Endothelial cell of umbilical vein (primary cell): ENCODE measurements around the gene FYTTD1. TPM values are rescaled to one million over a fixed set of nuclear protein-coding genes. Genes with fewer than 3 reads are reported as not detected.

Experiments
- BruUV-seq: library from RNA; stranded (reverse); fragments of 400-500 nt; replicated peaks from 2 replicates; lab custom pipeline; 2021; lab: Mats Ljungman, UMichigan
- CTCF ChIA-PET: fragments of 300-600, 350-600 bp; sonication (Branson Sonifier 250); formaldehyde crosslinking; loops from one replicate; lab custom pipeline; 2021; ENCODE audit warnings: antibody characterized with exemption, inconsistent platforms; lab: Charles Lee
- POLR2A ChIA-PET: fragments of 300-600, 350-600 bp; sonication (Branson Sonifier 250); formaldehyde crosslinking; loops from one replicate; lab custom pipeline; 2021; ENCODE audit warnings: antibody characterized with exemption, inconsistent platforms; lab: Charles Lee
- DNase-seq: peaks from one replicate; pipeline ENCODE4 v3.0.0-alpha.2; 2011; ENCODE audit warnings: low read depth, low spot score
- FAIRE-seq: peaks from 2 replicates; lab custom pipeline; 2011; peaks lifted over from hg19 to GRCh38; lab: Jason Lieb, UNC
- H2AFZ ChIP-seq: 2 replicates; pipeline ENCODE4 v1.6.0; 2012; ENCODE audit warnings: low read depth, low read length, control low read depth, inconsistent platforms
- H3K27ac ChIP-seq: 2 replicates; pipeline ENCODE4 v1.5.1; 2011; ENCODE audit warnings: low read depth, mild to moderate bottlenecking, control low read depth, low read length, moderate library complexity; ENCODE audit not compliant: insufficient read depth
- H3K27me3 ChIP-seq, 2 experiments: 2 replicates each; pipeline versions ENCODE4 v1.6.0 to v1.6.1; 2011; ENCODE audit warnings: low read length in 2 of 2, mixed read lengths in 1 of 2; ENCODE audit not compliant: control insufficient read depth in 2 of 2, insufficient read depth in 2 of 2
- H3K36me3 ChIP-seq, 2 experiments: 2 replicates in 1 of 2; 3 replicates in 1 of 2; pipeline ENCODE4 v1.5.1; 2011; ENCODE audit warnings: low read length in 2 of 2, mild to moderate bottlenecking in 1 of 2, moderate library complexity in 1 of 2; ENCODE audit not compliant: control insufficient read depth in 2 of 2, insufficient read depth in 2 of 2; ENCODE audit errors: extremely low read depth in 1 of 2
- H3K4me1 ChIP-seq: 3 replicates; pipeline ENCODE4 v1.5.1; 2011; ENCODE audit warnings: mild to moderate bottlenecking, low read length; ENCODE audit not compliant: control insufficient read depth, insufficient read depth; ENCODE audit errors: extremely low read depth
- H3K4me2 ChIP-seq: 2 replicates; pipeline ENCODE4 v1.6.1; 2011; ENCODE audit warnings: low read length, control low read depth, mixed read lengths; ENCODE audit not compliant: insufficient read depth
- H3K4me3 ChIP-seq, 3 experiments: fragments of 200-600 bp in 1 of 3; sonication (generic), shearing (Covaris generic) in 1 of 3; replicated peaks in 1 of 3; 2 replicates each; pipeline ENCODE4 v1.5.1; 2011 to 2016; ENCODE audit warnings: control low read depth in 3 of 3, low read length in 3 of 3, mild to moderate bottlenecking in 2 of 3, inconsistent platforms in 1 of 3, low read depth in 1 of 3, moderate library complexity in 1 of 3; ENCODE audit not compliant: insufficient read depth in 1 of 3
- H3K79me2 ChIP-seq: 2 replicates; pipeline ENCODE4 v1.6.0; 2012; ENCODE audit warnings: low read length, inconsistent platforms; ENCODE audit not compliant: control insufficient read depth, insufficient read depth
- H3K9ac ChIP-seq: replicated peaks from 2 replicates; pipeline ENCODE3; 2011; ENCODE audit warnings: low read length, control low read depth; ENCODE audit not compliant: insufficient read depth; ENCODE audit errors: extremely low read depth
- H3K9me1 ChIP-seq: replicated peaks from 3 replicates; pipeline ENCODE4 v1.6.0; 2011; ENCODE audit warnings: mild to moderate bottlenecking, low read length; ENCODE audit not compliant: control insufficient read depth, insufficient read depth; ENCODE audit errors: extremely low read depth
- H3K9me3 ChIP-seq: replicated peaks from 2 replicates; pipeline ENCODE4 v1.5.1; 2012; ENCODE audit warnings: low read length, inconsistent platforms; ENCODE audit not compliant: control insufficient read depth, insufficient read depth
- H4K20me1 ChIP-seq: replicated peaks from 2 replicates; pipeline ENCODE3; 2011; ENCODE audit warnings: mild to moderate bottlenecking, low read length; ENCODE audit not compliant: control insufficient read depth, insufficient read depth; ENCODE audit errors: extremely low read depth
- CTCF ChIP-seq, 2 donors: IDR thresholded peaks; 1 replicate in 1 of 2; 2 replicates in 1 of 2; pipeline ENCODE4 v1.5.1; 2011; ENCODE audit warnings: low read length in 2 of 2, mild to moderate bottlenecking in 2 of 2, moderate library complexity in 2 of 2, control low read depth in 1 of 2, inconsistent platforms in 1 of 2, low read depth in 1 of 2; ENCODE audit not compliant: insufficient read depth in 1 of 2; ENCODE audit errors: extremely low read depth in 1 of 2
- EZH2 ChIP-seq: IDR thresholded peaks from 2 replicates; pipeline ENCODE4 v1.6.1; 2012; ENCODE audit warnings: borderline replicate concordance, low read depth, mild to moderate bottlenecking, moderate library complexity, low read length, inconsistent platforms; ENCODE audit not compliant: severe bottlenecking
- FOS ChIP-seq: IDR thresholded peaks from 2 replicates; pipeline ENCODE4 v1.6.1; 2011; ENCODE audit warnings: mild to moderate bottlenecking, low read length, moderate library complexity, borderline replicate concordance; ENCODE audit not compliant: insufficient read depth
- GATA2 ChIP-seq: IDR thresholded peaks from 2 replicates; pipeline ENCODE4 v1.7.0; 2011; ENCODE audit warnings: low read depth, mild to moderate bottlenecking, moderate library complexity, mixed read lengths, low read length; ENCODE audit not compliant: insufficient read length, insufficient read depth
- JUN ChIP-seq: IDR thresholded peaks from 2 replicates; pipeline ENCODE4 v1.6.1; 2011; ENCODE audit warnings: borderline replicate concordance, low read depth; ENCODE audit not compliant: insufficient read length, insufficient read depth
- MAX ChIP-seq: IDR thresholded peaks from 2 replicates; pipeline ENCODE4 v1.6.1; 2011; ENCODE audit not compliant: insufficient read depth, insufficient read length
- MYC ChIP-seq: IDR thresholded peaks from one replicate; pipeline ENCODE4 v1.6.1; 2011; ENCODE audit warnings: mild to moderate bottlenecking, low read depth, low read length
- POLR2A ChIP-seq: IDR thresholded peaks from 2 replicates; pipeline ENCODE4 v1.6.1; 2012; ENCODE audit warnings: low read depth, mild to moderate bottlenecking, control low read depth, low read length
- POLR2AphosphoS5 ChIP-seq: IDR thresholded peaks from 2 replicates; pipeline ENCODE4 v1.6.1; 2012; ENCODE audit warnings: low read depth, mild to moderate bottlenecking, control low read depth, low read length, moderate library complexity; ENCODE audit not compliant: insufficient read depth
- dilution Hi-C: fragments of 300-500 bp; cut with MboI; formaldehyde crosslinking; loops from one replicate; pipeline ENCODE4 v1.15.0; 2019; ENCODE audit warnings: low sequenced_read_pairs; ENCODE audit not compliant: extremely low pct_ligation_motif_present
- intact Hi-C: fragments of 100-400 bp; cut with micrococcal nuclease; formaldehyde crosslinking; loops from one replicate; pipeline ENCODE4 v1.10.0; 2022
- polyA plus RNA-seq, 4 experiments: library from polyadenylated mRNA; depleted of rRNA in 3 of 4; stranded (reverse) in 3 of 4; unstranded in 1 of 4; fragments of >200 nt; gene quantifications; 2 replicates each; pipeline versions ENCODE4 v1.2.1 to v1.2.3, GENCODE V29; 2011 to 2012; ENCODE audit warnings: missing spikeins in 1 of 4
- total RNA-seq: library from RNA; stranded (reverse); gene quantifications from 2 replicates; pipeline ENCODE4 v1.2.3, GENCODE V29; 2021

The FYTTD1 gene
- total and polyA plus RNA-seq, 2 donors (not counting 3 experiments of a cell fraction or from before 2014, with no cell fraction given) = 8.9 to 52.3 TPM

DNA sequence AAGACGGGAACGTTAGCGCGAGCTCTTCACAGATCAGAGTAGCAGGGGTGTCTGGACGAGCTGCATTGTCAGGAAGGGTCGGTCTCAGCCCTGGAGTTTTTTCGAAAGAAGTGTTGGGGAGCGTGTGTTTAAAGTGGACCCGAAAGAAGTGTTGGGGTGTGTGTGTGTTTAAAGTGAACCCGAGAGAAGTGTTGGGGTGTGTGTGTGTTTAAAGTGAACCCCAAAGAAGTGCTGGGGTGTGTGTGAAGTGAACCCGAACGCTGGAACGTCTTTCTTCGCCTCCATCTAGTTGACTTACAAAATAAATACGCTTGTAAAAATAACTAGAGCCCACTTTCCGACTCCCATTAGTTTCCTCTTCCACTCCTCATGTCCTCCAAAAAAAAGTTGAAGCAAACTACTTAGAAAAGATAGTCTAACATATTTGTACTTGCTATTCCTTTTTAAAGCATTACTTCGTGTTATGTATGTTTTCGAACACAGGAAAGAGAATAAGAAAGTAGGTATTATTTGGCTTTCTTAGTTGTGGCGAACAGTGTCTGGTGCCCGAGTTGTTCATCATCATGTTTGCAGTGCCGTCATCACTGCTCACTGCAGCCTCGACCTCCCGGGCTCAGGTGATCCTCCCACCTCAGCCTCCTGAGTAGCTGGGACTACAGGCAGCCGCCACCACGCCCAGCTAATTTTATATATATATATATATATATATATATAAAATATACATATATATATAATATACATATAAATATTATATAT lies 42.4 kb downstream of the FYTTD1 start:
- BruUV-seq = TSS peak; percentile 32
- CTCF ChIA-PET = interaction anchor here (0.8 to 2.1 kb wide), 3 partner anchors 9 to 41 kb away, joined by 3 to 6 read pairs (median 4); no protein-coding TSS in a partner anchor
- no peaks in the 10 kb centered on the region for H3K9me3 ChIP-seq
- dilution Hi-C loops (no loop called here), intact Hi-C loops (loop anchor here (1.0 kb wide), 1 partner anchor 43 kb away; the partner anchor contains the start of gene FYTTD1)
- no peak for FAIRE-seq
- TF ChIP-seq JUN (no peak), POLR2A (no peak), EZH2 (no peak), GATA2 (no peak), MYC (no peak), MAX (no peak), POLR2AphosphoS5 (no peak), FOS (no peak), CTCF (IDR thresholded peaks at IDR 0.05; ENCODE audit: extremely low read depth in 1 of 2, insufficient read depth in 1 of 2, low read depth in 1 of 2, low read length in 2 of 2) (no peak)
- peak; percentile 57 for DNase-seq
- peak overlapping the region; percentile 60 to 86 (median 68) for H3K4me3 ChIP-seq
- H4K20me1 ChIP-seq = peaks cover 2% of the 10 kb centered on the region
- H3K4me1 ChIP-seq = peaks cover 14% of the 10 kb centered on the region
- peak overlapping the region; percentile 95 for H2AFZ ChIP-seq
- peak overlapping the region; percentile 98 for H3K4me2 ChIP-seq
- peak overlapping the region; percentile 98 for H3K9ac ChIP-seq
- POLR2A ChIA-PET = interaction anchor here (1.1 kb wide), 1 partner anchor 9 kb away, joined by 4 read pairs; no protein-coding TSS in a partner anchor
- peaks cover 52% of the 10 kb centered on the region for H3K79me2 ChIP-seq
- no peaks in the 10 kb centered on the region for H3K9me1 ChIP-seq
- no peaks in the 10 kb centered on the region for H3K27me3 ChIP-seq
- peak overlapping the region; percentile 92 for H3K27ac ChIP-seq
- H3K36me3 ChIP-seq = no peaks in the 10 kb centered on the region
